CD14-positive monocyte (primary cell): ENCODE measurements around the gene RUVBL1. TPM values are rescaled to one million over a fixed set of nuclear protein-coding genes. Genes with fewer than 3 reads are reported as not detected.

Source experiments
- DNase-seq, 3 donors: peaks; one replicate each; pipeline ENCODE4 v3.0.0-alpha.2; 2011 to 2022
- H2AFZ ChIP-seq: 2 replicates; pipeline ENCODE4 v1.6.0; 2012; ENCODE audit warnings: mild to moderate bottlenecking, low read depth, low read length, inconsistent platforms; ENCODE audit not compliant: insufficient read depth, poor library complexity, severe bottlenecking
- H3K27ac ChIP-seq, 2 donors: 1 replicate in 1 of 2; 2 replicates in 1 of 2; pipeline ENCODE4 v1.5.1; 2012 to 2013; ENCODE audit warnings: low read length in 2 of 2, control low read depth in 1 of 2, inconsistent platforms in 1 of 2, low read depth in 1 of 2, mild to moderate bottlenecking in 1 of 2
- H3K27me3 ChIP-seq, 2 donors: one replicate each; pipeline versions ENCODE4 v1.6.0 to v1.6.1; 2011 to 2013; ENCODE audit warnings: low read length in 2 of 2; ENCODE audit not compliant: control insufficient read depth in 2 of 2, insufficient read depth in 2 of 2
- H3K36me3 ChIP-seq, 2 donors: replicated peaks in 1 of 2; 1 replicate in 1 of 2; 2 replicates in 1 of 2; pipeline versions ENCODE4 v1.5.1 to v1.6.1; 2012 to 2013; ENCODE audit warnings: low read length in 2 of 2, control low read depth in 1 of 2, inconsistent platforms in 1 of 2, mild to moderate bottlenecking in 1 of 2; ENCODE audit not compliant: insufficient read depth in 2 of 2, control insufficient read depth in 1 of 2
- H3K4me1 ChIP-seq, 2 donors: 1 replicate in 1 of 2; 2 replicates in 1 of 2; pipeline versions ENCODE4 v1.5.1 to v1.6.1; 2012 to 2013; ENCODE audit warnings: low read length in 2 of 2, control low read depth in 1 of 2, inconsistent platforms in 1 of 2, mild to moderate bottlenecking in 1 of 2, moderate library complexity in 1 of 2; ENCODE audit not compliant: insufficient read depth in 2 of 2, control insufficient read depth in 1 of 2
- H3K4me2 ChIP-seq: replicated peaks from 2 replicates; pipeline ENCODE3; 2012; ENCODE audit warnings: low read length, moderate library complexity, mild to moderate bottlenecking; ENCODE audit not compliant: poor library complexity, severe bottlenecking; ENCODE audit errors: extremely low read depth
- H3K4me3 ChIP-seq, 3 experiments: fragments of 200-600 bp in 1 of 3; sonication (generic) in 1 of 3; replicated peaks in 1 of 3; 1 replicate in 2 of 3; 2 replicates in 1 of 3; pipeline ENCODE4 v1.5.1; 2011 to 2013; ENCODE audit warnings: low read length in 3 of 3, mild to moderate bottlenecking in 3 of 3, control low read depth in 2 of 3, low read depth in 2 of 3, inconsistent platforms in 1 of 3, moderate library complexity in 1 of 3
- H3K79me2 ChIP-seq: 2 replicates; pipeline ENCODE4 v1.6.0; 2012; ENCODE audit warnings: mild to moderate bottlenecking, control low read depth, inconsistent platforms, low read length, moderate library complexity; ENCODE audit not compliant: insufficient read depth
- H3K9ac ChIP-seq: 2 replicates; pipeline ENCODE4 v1.6.0; 2017; ENCODE audit warnings: low read length, mild to moderate bottlenecking; ENCODE audit not compliant: insufficient read depth, poor library complexity, severe bottlenecking
- H3K9me3 ChIP-seq, 2 donors: replicated peaks in 1 of 2; 1 replicate in 1 of 2; 2 replicates in 1 of 2; pipeline versions ENCODE4 v1.5.1 to v1.6.1; 2012 to 2013; ENCODE audit warnings: low read length in 2 of 2, control low read depth in 1 of 2; ENCODE audit not compliant: control insufficient read depth in 1 of 2, insufficient read depth in 1 of 2
- H4K20me1 ChIP-seq: 2 replicates; pipeline ENCODE4 v1.6.0; 2012; ENCODE audit warnings: mild to moderate bottlenecking, low read length, control low read depth, moderate library complexity; ENCODE audit not compliant: insufficient read depth
- H3K27ac Mint-ChIP-seq, 7 donors: one replicate each; pipeline ENCODE4 v1.8.0; 2020; ENCODE audit warnings: mild to moderate bottlenecking in 7 of 7, mixed read lengths in 7 of 7, moderate library complexity in 6 of 7, inconsistent platforms in 2 of 7
- H3K27me3 Mint-ChIP-seq, 3 donors: one replicate each; pipeline ENCODE4 v1.8.0; 2021 to 2022; ENCODE audit warnings: low read depth in 3 of 3, mild to moderate bottlenecking in 3 of 3, mixed read lengths in 3 of 3, moderate library complexity in 3 of 3, inconsistent platforms in 1 of 3
- H3K36me3 Mint-ChIP-seq, 2 donors: one replicate each; pipeline ENCODE4 v1.8.0; 2020; ENCODE audit warnings: mixed read lengths in 2 of 2, inconsistent platforms in 1 of 2, mild to moderate bottlenecking in 1 of 2
- H3K4me1 Mint-ChIP-seq: one replicate; pipeline ENCODE4 v1.8.0; 2020; ENCODE audit warnings: mild to moderate bottlenecking, mixed read lengths
- H3K4me3 Mint-ChIP-seq, 2 donors: one replicate each; pipeline ENCODE4 v1.8.0; 2020; ENCODE audit warnings: mild to moderate bottlenecking in 2 of 2, mixed read lengths in 2 of 2, moderate library complexity in 1 of 2
- H3K9me3 Mint-ChIP-seq, 7 donors: one replicate each; pipeline ENCODE4 v1.8.0; 2020 to 2022; ENCODE audit warnings: mixed read lengths in 7 of 7, mild to moderate bottlenecking in 6 of 7, moderate library complexity in 6 of 7, inconsistent platforms in 2 of 7
- WGBS: methylation state at CpG from one replicate; pipeline ENCODE4 v1.1.5; 2013; ENCODE audit warnings: missing lambda C conversion rate; ENCODE audit not compliant: insufficient coverage; 5-methylcytosine and 5-hydroxymethylcytosine counted together
- intact Hi-C, 2 donors: fragments of 100-400 bp; cut with micrococcal nuclease; formaldehyde crosslinking; loops; one replicate each; pipeline versions ENCODE4 v1.15.0 to v1.15.1; 2023
- polyA plus RNA-seq, 3 donors: library from polyadenylated mRNA; depleted of rRNA in 1 of 3; unstranded in 2 of 3; stranded (reverse) in 1 of 3; fragments of 300-500 nt in 2 of 3; fragments of >200 nt in 1 of 3; fragmentation: Illumina TruSeq in 2 of 3; gene quantifications; 1 replicate in 2 of 3; 2 replicates in 1 of 3; pipeline ENCODE4 v1.2.3, GENCODE V29; 2012 to 2021
- TF ChIP-seq, protein P1 (sequence below): fragments of 200-600 bp; IDR thresholded peaks from one replicate; pipeline ENCODE4 v1.8.0; 2022; ENCODE audit warnings: antibody characterized with exemption, mild to moderate bottlenecking

RUVBL1 gene
- polyA plus RNA-seq, 3 donors, result 11.0 to 16.2 (median 14.4) TPM

DNA sequence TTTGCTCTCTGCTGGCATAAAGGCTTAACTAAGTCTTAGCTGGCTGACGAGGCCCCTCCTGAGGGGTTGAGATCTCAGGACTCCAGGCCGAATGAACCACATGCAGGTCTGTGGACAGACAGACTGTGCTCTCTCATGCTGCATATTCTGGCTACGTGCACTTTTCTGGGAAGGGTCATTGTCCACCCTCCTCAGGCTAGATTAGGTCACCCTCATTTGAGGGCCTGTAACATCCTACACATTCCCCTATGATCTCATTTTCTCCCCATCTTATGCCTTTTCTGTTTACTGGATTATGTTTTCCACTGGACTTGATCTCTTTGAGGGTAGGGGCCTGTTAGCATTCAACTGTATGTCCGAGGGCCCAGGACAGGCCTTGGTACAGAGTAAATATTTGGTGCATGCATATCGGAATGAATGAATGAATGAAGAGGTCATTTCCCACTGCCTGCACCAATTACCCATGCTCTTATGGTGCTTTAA is 43.4 kb upstream of the RUVBL1 start:
- Histone ChIP-seq H3K9ac (no peak overlapping the region), H3K4me3 (no peak overlapping the region), H3K4me1 (peaks cover 20 to 22% of the 10 kb centered on the region in 2 donors), H3K27ac (no peak overlapping the region), H3K79me2 (peaks cover 24% of the 10 kb centered on the region), H4K20me1 (peaks cover 42% of the 10 kb centered on the region), H3K27me3 (no peaks in the 10 kb centered on the region), H3K9me3 (no peaks in the 10 kb centered on the region), H3K4me2 (no peak overlapping the region), H3K36me3 (peaks cover 3 to 20% of the 10 kb centered on the region in 2 donors), H2AFZ (no peak overlapping the region)
- no peak overlapping the region for H3K27ac Mint-ChIP-seq
- peaks cover 0 to 1% (median 0%) of the 10 kb centered on the region in 3 donors for H3K27me3 Mint-ChIP-seq
- peaks cover 26% of the 10 kb centered on the region for H3K4me1 Mint-ChIP-seq
- peaks cover 29 to 31% of the 10 kb centered on the region in 2 donors for H3K36me3 Mint-ChIP-seq
- TF ChIP-seq, protein P1, sequence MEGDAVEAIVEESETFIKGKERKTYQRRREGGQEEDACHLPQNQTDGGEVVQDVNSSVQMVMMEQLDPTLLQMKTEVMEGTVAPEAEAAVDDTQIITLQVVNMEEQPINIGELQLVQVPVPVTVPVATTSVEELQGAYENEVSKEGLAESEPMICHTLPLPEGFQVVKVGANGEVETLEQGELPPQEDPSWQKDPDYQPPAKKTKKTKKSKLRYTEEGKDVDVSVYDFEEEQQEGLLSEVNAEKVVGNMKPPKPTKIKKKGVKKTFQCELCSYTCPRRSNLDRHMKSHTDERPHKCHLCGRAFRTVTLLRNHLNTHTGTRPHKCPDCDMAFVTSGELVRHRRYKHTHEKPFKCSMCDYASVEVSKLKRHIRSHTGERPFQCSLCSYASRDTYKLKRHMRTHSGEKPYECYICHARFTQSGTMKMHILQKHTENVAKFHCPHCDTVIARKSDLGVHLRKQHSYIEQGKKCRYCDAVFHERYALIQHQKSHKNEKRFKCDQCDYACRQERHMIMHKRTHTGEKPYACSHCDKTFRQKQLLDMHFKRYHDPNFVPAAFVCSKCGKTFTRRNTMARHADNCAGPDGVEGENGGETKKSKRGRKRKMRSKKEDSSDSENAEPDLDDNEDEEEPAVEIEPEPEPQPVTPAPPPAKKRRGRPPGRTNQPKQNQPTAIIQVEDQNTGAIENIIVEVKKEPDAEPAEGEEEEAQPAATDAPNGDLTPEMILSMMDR, result no peak
- 100% methylated on average over 2 of the region's 5 CpGs for WGBS
- intact Hi-C loops, result no loop called here
- H3K9me3 Mint-ChIP-seq, result peaks cover 0 to 1% (median 0%) of the 10 kb centered on the region in 7 donors
- no peak for DNase-seq
- H3K4me3 Mint-ChIP-seq, result no peak overlapping the region

DNA sequence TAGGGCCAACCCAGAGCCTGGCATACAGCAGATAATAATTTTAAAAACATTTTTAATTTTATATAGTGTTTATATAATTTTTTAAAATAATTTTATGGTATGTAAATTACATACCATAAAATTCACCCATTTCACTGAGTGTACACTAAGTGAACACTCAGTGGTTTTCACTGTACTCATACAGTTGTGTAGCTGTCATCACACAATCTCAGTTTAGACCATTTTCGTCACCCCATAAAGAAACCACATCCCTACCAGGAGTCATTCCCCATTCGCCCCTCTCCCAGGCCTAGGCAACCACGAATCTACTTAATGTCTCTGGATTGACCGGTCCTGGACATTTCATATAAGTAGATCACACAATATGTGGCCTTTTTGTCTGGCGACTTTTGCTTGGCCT is 39.8 kb upstream of the RUVBL1 start:
- WGBS, result 80% methylated on average over 5 of the region's 5 CpGs
- Mint-ChIP-seq H3K9me3 (peaks cover 0 to 1% (median 0%) of the 10 kb centered on the region in 7 donors), H3K27me3 (peaks cover 0 to 1% (median 0%) of the 10 kb centered on the region in 3 donors), H3K36me3 (peaks cover 50% of the 10 kb centered on the region in 2 donors), H3K4me3 (no peak overlapping the region), H3K4me1 (peaks cover 12% of the 10 kb centered on the region), H3K27ac (peak overlapping the region in 1 of 7 donors; percentile 67)
- Histone ChIP-seq H3K79me2 (peaks cover 18% of the 10 kb centered on the region), H3K27ac (no peak overlapping the region), H3K36me3 (peaks cover 6 to 32% of the 10 kb centered on the region in 2 donors), H3K27me3 (no peaks in the 10 kb centered on the region), H3K4me2 (no peak overlapping the region), H4K20me1 (peaks cover 22% of the 10 kb centered on the region), H2AFZ (no peak overlapping the region), H3K9me3 (no peaks in the 10 kb centered on the region), H3K9ac (no peak overlapping the region), H3K4me1 (peaks cover 9 to 10% of the 10 kb centered on the region in 2 donors), H3K4me3 (no peak overlapping the region)
- DNase-seq, result no peak
- TF ChIP-seq, protein P1, result no peak
- intact Hi-C loops, result no loop called here
